GM12872 (cell line): ENCODE data around the gene TXN2.

ENCODE experiments used
- TF ChIP-seq, protein P1 (sequence below): IDR thresholded peaks from 3 replicates; pipeline ENCODE4 v1.5.1; 2011; ENCODE audit warnings: low read depth, mild to moderate bottlenecking, low read length, moderate library complexity; ENCODE audit not compliant: insufficient read depth

The TXN2 gene

DNA sequence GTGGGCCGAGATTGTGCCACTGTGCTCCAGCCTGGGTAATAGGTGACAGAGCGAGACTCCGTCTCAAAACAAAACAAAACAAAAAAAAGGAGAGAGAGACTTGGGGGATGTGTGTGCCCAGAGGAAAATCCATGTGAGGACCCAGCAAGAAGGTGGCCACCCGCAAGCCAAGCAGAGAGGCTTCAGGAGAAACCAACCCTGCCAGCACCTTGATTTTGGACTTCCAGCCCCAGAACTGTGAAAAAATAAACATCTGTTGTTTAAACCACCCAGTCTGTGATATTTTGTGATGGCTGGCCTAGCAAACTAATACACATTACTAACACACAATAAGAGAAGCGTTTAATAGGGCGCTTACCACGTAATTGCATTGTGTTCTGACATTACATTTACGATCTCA is 21.2 kb downstream of the TXN2 start:
- TF ChIP-seq, protein P1, sequence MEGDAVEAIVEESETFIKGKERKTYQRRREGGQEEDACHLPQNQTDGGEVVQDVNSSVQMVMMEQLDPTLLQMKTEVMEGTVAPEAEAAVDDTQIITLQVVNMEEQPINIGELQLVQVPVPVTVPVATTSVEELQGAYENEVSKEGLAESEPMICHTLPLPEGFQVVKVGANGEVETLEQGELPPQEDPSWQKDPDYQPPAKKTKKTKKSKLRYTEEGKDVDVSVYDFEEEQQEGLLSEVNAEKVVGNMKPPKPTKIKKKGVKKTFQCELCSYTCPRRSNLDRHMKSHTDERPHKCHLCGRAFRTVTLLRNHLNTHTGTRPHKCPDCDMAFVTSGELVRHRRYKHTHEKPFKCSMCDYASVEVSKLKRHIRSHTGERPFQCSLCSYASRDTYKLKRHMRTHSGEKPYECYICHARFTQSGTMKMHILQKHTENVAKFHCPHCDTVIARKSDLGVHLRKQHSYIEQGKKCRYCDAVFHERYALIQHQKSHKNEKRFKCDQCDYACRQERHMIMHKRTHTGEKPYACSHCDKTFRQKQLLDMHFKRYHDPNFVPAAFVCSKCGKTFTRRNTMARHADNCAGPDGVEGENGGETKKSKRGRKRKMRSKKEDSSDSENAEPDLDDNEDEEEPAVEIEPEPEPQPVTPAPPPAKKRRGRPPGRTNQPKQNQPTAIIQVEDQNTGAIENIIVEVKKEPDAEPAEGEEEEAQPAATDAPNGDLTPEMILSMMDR = no peak

DNA sequence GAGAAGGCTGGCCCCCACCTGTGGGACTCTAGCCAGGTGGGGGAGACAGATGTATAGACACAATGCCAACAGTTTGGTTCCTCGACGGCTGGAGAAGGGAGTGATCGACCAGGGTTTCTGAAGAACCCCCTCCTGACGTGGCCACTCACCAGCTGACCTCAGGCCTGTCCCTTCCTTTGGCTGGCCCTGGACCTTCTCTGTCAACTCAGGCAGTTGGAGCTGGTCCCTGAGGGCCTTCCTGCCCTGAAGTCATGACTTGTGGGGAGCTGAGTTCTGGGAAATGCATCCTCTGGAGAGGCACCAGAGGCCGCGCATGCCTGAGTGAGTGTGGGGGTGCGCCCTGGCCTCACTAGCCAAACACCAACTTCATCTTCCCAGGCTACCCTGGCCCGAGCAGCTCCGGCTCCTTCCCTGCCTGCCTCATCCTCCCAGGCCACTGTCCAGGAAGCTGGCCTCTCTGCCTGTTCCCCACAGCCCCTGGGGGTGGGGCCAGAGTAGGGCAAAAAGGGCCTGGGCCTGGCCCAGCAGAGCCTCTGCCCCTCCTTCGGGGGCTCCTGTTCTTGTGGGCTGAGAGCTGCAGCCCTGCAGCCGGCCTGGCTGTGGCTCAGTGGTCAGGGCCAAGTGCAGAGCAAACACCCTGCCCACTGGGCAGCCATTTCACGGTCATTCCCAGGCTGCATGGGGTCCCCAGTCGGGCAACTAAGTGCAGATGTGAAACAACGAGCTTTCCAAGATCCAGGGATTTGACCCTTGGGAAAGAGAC is 23.6 kb downstream of the TXN2 start:
- TF ChIP-seq, protein P1 = no peak

DNA sequence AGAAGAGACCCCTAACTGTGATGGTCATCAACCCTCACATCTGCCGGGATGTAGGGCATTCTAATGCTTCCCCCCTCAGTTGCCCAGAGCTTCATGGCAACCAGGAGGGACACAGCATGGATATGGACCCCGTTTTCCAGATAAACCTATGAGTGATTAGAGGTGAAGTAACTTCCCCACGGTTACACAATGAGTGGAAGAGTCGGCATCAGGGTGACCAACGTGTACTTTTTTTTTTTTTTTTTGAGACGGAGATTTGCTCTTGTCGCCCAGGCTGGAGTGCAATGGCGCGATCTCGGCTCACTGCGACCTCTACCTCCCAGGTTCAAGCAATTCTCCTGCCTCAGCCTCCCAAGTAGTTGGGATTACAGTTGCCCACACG is 25.0 kb downstream of the TXN2 start:
- TF ChIP-seq, protein P1 = no peak

DNA sequence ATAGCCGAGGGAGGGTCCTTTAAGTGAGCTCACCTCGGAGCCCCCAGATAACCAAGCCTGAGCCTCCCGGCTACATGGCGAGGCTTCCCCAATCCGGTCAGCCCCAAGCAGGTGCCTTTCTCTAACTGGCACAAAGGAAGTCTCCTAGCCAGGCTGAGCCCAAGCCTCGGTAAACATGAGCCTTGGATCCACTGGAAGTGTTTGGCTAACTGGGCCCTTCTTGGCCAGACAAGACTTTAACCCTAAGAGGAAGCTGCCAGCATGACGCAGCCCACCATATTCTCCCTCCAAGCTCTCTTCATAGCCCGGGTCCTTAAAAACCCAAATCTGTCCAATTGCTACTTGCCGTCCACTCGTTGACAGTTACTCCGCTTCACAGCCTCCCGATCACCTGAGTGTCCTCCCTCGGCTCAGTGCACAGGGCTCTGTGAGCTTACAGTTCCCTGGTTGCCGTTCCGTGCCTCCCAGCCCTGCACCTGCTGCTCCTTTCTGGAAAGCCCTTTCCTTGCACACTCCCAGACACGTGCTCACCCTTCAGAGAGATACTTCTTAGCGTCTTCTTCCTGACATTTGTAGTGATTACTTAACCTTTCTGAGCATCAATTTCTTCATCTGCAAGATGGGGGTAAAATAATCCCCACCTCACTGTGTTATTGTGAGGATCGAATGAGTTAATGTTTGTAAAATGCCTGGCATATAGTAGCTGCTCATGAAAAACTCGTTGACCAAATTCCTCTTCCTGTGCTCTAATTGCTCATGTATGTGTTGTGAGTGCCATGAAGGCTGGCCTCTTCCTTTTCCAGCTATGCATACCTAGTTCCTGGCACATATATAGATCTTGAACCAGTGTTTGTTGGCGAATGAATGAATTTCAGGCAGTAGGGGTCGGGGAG is 25.6 kb downstream of the TXN2 start:
- TF ChIP-seq, protein P1 = no peak

DNA sequence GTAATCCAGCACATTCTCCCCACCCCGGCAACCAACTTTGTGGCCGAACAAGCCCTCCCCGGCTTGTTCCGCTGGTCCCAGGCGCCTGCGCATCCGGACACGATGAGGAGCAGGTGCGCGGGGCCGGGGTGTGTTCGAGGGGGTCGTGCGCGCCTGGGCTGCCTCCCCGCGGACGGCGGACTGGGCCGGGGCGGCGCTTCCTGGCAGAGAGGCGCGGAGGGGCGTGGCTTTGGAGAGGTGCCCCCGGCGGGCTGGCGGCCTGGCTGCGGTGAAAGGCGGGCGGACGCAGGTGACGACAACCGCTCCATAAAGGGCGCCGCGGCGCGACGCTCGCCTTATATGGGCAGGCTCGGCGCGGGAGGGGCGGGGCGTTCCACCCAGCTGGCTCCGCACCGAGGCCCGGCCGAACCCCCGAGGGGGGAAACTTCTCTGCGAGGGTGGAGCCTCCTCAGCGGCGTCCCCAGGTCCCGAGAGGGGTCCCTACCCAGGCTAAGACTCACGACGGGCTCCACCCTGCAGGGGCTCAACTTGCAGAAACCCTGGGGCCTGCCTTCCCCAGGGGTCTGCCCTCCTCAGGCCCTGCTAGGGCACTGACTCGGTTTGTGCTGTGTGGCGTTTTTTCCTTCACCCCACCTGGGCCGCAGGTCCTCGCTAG is 26.4 kb downstream of the TXN2 start:
- TF ChIP-seq, protein P1 = no peak

DNA sequence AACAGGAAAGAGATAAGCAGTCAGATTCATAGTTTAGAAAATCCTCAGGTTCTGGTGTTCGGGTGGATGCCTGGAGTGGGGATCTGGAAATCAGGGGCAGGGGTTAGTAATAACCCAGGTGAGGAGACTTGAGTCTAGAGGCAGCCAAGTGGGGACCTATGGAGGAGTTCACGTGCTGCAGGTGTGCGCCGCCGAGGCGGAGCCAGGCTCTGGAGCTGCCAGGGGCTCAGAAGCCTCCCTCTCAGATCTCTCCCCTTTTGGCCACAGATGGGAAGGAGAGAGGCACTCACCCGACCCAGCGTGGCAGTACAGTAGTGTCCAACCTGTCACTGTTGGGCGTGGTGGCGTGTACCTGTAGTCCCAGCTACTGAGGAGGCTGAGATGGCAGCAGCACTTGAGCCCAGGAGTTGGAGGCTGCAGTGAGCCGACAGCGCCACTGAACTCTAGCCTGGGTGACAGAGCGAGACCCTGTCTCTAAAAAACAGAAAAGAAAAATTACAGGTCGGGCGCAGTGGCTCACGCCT is 27.5 kb downstream of the TXN2 start:
- TF ChIP-seq, protein P1 = no peak
